Measurements from ENCODE around the gene GARIN5B.

DNA sequence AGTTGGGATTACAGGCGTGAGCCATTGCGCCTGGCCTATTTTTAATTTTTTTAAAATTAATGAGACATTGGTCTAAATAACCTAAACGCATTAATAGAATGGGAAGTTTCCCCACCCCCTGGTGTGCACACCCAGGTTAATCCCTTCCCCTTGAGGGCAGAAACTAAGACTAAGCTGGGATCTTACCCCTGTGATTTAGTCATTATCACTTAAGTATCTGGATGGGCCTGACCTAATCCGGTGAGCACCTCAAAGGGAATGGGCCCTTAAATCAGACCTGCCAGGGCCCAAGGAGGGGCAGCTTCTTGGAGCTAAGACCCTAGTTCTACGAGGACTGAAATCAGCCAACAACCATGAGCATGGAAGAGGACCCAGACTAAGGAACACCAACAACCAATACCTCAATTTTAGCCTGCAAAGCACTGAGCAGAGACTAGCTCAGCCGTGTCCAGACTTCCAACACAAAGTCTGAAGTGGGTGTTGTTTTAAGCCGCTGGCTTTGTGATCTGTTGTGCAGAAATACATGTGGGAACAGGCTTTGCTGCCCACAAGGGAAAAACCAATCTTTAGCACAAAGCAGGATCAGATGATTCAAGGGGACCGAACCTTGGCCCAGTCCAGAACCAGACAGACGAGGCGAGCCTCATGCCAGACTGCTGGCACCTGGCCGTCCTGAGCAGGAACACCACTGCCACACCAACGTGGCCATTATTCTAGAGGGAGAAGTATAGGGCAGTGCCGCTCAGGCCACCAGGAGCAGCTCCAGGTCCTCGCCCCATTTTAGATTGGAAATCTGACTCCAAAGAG, 37.4 kb upstream of the GARIN5B start:
- TF ChIP-seq, protein P1, sequence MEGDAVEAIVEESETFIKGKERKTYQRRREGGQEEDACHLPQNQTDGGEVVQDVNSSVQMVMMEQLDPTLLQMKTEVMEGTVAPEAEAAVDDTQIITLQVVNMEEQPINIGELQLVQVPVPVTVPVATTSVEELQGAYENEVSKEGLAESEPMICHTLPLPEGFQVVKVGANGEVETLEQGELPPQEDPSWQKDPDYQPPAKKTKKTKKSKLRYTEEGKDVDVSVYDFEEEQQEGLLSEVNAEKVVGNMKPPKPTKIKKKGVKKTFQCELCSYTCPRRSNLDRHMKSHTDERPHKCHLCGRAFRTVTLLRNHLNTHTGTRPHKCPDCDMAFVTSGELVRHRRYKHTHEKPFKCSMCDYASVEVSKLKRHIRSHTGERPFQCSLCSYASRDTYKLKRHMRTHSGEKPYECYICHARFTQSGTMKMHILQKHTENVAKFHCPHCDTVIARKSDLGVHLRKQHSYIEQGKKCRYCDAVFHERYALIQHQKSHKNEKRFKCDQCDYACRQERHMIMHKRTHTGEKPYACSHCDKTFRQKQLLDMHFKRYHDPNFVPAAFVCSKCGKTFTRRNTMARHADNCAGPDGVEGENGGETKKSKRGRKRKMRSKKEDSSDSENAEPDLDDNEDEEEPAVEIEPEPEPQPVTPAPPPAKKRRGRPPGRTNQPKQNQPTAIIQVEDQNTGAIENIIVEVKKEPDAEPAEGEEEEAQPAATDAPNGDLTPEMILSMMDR (IDR thresholded peaks at IDR 0.05), result no peak
- TF ChIP-seq POLR2A (IDR thresholded peaks at IDR 0.05) (no peak), EP300 (IDR thresholded peaks at IDR 0.05) (no peak)

All from ovary (tissue), 3 donors.